Activated CD4-positive, alpha-beta T cell treated with anti-CD3 and anti-CD28 coated beads, Interleukin-2, amount 50 U/mL, for 24 hours (primary cell): ENCODE measurements around the gene SQSTM1.
"Not testable (repeated sequence)": the region's sequence is repeated elsewhere in the genome, so short reads cannot be mapped to it uniquely, and the experiment has no call there.

Experiments used
- DNase-seq, 2 donors: peaks; one replicate each; pipeline ENCODE4 v3.0.0-alpha.2; 2020; ENCODE audit warnings: low read depth in 1 of 2, low spot score in 1 of 2

The SQSTM1 gene

DNA sequence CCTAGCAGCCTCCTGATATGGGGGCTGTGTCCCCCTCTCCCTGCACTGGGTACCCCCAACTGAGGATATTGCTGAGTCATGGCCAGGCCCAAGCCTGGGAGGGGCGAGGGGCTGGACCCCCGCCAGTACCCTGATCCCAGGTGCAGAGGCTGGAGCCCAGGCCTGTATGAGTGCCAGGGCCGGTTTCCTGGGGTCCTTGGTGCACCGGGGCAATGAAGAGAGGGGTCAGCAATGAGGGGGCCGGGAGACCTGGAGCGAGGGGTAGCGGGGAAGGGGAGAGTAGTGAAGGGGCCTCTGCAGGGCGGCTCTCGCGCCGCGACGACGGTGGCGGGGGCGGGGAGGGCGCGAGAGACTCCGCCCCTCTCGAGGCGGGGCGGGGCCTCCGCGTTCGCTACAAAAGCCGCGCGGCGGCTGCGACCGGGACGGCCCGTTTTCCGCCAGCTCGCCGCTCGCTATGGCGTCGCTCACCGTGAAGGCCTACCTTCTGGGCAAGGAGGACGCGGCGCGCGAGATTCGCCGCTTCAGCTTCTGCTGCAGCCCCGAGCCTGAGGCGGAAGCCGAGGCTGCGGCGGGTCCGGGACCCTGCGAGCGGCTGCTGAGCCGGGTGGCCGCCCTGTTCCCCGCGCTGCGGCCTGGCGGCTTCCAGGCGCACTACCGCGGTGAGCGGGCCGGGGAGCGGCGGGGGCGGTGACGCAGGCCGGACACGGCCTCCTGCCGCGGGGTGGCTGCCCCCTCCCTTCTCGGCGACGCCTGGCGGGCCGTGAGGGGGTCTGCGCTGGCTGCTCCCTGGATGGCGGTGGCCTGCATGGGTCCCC lies at the start of gene SQSTM1:
SQSTM1 (plus strand) TSS at position 423 of the 815 bp plus-strand sequence; CDS start at position 455, 32 bp downstream.
- peak; percentile 64 to 66 for DNase-seq

DNA sequence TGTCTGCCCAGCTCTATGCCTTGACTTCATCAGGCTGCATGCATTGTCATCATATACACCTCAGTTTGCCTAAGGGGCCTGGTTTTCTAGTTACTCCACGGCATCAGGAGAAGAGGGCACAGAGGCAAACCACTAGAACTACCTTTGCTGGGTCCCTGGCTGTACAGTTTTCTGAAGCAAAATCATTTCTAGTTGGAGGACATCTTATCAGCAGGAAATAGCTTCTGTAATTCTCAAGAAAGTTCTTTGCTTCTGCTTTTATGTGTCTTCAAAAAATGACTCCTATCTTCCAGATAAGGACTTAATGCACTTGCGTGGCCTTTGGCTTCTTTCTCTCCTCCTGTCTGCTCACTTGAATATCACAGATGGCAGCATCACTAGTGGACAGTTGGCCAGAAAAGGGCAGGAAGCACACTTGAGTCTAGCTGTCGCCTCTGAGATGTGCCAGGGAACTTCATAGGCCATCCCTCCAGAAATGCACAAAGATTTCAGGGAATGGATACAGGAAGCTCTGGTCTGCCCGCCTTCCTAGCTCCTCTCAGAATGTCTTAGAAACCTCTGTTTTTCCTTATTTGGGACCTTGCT lies 49.3 kb upstream of the SQSTM1 start:
- DNase-seq, result no peak

DNA sequence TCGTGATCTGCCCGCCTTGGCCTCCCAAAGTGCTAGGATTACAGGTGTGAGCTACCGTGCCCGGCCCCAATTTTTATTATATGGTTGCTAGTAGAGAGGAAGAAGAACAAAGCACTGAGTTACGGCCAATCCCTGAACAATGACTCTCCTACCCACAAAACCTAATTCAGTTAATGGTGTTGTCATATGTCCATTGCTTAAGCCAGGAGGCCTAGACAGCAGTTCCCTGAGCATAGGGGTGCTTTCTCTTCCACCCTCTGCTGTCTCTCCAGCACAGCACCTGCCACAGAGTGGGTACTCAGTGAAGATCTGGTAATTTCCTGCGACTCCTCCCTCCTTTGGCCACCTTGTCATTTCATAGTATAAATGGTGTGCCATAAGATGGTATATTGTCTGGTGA lies 48.4 kb upstream of the SQSTM1 start:
- DNase-seq, result no peak

DNA sequence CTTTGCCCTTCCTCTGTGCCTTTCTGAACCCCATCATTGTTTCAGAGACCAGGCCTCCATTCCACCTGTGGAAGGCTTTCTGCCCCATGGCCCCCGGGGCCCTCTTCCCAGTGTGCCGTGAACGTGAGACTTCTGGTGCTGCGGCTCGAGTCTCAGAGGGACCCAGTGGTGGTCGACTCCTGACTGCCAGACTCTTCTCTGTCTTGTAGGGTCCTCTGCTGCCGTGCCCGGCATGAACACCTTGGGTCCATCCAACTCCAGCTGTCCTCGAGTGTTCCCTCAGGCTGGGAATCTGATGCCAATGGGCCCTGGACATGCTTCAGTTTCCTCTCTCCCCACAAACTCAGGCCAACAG lies 47.0 kb upstream of the SQSTM1 start:
- no peak for DNase-seq

DNA sequence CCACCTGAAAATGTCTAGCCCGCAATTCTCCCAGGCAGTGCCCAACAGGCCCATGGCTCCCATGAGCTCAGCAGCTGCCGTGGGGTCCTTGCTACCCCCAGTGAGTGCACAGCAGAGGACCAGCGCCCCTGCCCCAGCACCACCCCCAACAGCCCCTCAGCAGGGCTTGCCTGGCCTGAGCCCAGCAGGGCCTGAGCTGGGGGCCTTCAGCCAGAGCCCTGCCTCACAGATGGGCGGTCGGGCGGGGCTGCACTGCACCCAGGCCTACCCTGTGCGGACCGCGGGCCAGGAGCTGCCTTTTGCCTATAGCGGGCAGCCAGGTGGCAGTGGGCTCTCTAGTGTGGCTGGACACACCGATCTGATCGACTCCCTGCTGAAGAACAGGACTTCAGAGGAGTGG lies 46.3 kb upstream of the SQSTM1 start:
- DNase-seq, result no peak

DNA sequence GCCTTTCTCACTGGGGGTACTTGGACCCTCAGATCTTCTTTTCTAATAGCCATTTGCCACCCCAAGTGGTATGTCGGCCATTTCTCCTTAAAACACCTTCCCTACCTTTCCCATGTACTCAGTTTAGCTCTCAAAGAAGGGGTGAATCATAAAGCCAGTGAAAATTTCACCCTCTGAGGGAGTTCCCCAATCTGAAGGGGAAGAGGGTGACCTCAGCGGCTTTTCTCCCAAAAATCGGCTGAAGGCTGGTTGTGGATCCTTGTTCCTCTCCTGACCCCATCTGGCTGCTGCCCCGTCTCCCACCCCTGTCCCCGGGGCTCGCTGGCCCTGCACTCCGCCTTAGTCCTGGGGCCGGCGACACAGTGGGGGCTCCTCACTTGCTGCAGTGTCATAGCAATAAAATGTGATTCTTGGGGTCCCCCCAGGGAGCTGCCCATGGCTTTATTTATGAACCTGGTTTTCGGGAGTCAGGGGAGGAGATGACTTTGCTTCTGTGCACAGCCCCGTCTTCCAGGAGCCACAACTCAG lies 44.2 kb upstream of the SQSTM1 start:
- DNase-seq, result no peak

DNA sequence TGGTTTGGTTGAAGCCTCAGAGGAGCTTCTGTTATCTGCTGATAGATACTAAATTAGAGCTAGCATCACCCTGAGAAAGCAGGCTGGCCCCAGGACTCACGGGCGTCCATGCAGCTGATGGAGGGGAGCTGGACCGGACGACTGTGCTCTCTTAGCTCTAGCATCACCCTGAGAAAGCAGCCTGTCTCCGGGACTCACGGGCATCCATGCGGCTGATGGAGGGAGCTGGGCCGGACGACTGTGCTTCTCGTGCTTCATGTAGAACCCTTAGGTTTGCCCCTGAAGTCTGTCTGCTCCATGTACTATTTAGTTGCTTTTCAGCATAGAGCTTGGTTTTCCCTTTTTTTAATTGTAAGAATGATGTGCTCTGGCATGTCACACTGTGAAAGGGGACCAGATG lies 43.2 kb upstream of the SQSTM1 start:
- no peak for DNase-seq

DNA sequence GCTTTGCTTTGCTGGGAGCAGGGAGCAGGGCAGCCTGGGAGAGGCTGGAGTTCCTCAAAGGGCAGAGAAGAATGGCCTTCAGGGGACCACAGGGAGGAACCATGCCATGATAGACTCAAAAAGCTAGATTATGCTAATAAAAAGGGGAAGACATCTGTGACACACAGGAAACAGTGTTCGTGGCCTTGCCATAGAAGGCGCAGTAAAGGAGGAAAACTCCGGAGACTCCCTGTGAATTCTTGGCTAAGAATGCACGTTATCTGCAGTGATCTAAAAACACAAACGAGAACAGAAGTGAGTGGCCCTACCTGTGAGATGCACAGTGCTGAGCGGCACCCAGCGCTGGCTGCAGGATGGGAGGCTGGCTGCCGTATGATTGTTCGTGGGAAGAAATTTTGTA lies 42.8 kb upstream of the SQSTM1 start:
- DNase-seq, result no peak

DNA sequence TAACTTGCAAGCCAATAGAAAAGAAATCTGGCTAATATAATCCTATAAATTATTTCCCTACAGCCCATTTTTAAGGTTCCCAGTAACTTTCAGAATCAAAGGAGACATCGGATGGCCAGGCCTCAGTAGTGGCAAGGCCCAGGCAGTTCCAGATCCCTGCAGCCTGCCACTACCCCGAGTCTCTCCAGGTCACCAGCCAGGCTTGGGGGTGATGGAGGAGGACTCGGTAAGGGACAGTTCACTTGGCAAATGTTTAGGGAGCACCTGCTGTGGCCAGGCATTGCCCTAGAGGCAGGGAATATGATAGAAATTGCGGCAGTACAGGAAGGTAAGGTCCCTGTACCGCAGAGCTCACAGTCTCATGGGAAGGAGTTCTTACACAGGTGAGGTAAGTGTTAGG lies 42.1 kb upstream of the SQSTM1 start:
- no peak for DNase-seq

DNA sequence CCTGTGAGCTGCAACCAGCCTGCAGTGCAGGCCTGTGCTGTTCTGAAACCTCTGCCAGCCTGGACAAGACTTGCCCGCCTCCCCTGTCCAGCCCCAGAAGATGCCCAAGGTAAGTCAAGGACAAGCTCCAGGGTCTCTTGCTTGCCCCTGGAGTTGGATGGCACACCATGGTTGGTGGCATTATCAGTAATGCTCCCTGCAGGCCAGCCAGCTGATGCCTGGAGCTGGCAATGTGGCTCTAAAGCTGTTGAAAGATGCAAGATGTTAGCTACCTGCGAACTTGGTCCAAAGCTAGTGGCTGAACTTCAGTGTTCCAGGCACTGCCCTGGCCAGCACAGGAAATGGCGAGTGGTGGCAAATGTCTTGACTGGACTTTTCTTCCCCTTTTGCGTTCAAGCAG lies 40.9 kb upstream of the SQSTM1 start:
- no peak for DNase-seq

DNA sequence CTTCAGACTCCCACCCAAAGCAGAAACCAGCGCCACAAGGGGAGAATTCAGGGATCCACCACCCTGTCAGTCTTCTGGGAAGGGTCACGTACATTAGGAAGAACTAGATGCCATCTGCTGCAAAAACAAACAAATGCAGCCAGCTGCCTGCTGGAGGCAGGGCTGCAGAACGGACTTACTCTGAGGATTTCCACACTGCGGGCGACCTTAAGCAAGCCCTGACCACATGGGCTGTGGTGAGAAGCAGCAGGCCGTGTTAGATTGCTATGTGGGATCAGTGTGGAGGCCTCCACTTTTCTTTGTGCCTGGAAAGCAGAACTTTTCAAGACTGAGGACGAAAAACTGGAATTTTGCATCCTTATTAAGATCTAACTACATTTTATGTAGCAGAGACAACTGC lies 40.3 kb upstream of the SQSTM1 start:
- DNase-seq, result no peak

DNA sequence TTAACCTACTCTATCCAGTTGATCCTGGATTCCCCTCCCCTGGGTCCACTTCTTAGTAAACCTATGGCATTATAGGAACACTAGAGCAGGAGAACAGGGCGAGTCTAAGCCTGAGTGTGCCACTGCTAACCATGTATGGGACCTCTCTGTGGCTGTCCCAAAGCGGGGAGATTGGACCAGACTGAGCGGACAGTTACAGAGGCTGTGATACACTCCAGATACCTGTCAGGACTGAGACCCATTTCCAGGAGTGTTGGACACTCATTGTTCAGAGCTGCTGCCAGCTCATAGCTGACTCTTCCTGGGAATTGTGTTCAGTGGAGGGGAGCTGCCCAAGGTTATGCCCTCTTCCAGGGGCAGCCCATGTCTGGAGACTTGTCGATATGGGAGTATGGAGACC lies 38.9 kb upstream of the SQSTM1 start:
- DNase-seq, result no peak

DNA sequence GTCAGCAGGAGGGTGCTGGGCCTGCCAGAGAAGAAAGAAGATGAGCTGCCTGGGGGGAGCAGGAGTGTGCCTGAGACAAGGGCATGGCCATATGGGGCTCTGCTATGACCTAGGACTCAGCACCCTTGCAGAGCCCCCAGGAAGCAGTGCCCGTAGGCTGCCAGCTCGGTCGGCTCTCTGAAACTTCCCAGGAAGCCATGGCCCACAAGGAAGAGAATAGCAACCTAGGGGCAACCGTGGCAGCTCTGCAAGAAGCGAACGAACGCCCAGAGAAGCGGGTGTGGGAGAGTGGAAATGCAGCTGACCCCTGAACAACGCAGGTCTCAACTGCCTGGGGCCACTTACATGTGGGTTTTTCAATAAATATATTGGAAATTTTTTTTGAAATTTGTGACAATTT lies 37.6 kb upstream of the SQSTM1 start:
- DNase-seq, result no peak

DNA sequence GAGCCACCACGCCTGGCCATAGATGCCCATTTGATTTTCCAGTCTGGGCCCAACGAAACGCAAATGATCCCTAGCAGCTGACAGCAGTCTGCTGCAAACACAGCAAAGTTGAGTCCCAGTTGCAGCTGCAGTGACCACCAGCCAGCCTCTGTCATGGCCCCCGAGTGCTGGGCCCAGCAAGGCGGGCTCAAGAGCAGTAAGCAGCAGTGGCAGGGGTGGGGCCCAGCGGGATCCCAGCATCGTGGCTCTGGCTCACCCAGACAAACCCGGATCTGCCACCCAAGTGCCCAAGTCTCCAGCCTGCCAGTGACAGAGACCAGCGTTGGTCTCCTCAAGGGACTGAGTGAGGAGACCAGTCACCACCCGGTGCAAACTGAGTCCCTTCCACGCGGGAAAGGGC lies 33.8 kb upstream of the SQSTM1 start:
- DNase-seq, result no peak

DNA sequence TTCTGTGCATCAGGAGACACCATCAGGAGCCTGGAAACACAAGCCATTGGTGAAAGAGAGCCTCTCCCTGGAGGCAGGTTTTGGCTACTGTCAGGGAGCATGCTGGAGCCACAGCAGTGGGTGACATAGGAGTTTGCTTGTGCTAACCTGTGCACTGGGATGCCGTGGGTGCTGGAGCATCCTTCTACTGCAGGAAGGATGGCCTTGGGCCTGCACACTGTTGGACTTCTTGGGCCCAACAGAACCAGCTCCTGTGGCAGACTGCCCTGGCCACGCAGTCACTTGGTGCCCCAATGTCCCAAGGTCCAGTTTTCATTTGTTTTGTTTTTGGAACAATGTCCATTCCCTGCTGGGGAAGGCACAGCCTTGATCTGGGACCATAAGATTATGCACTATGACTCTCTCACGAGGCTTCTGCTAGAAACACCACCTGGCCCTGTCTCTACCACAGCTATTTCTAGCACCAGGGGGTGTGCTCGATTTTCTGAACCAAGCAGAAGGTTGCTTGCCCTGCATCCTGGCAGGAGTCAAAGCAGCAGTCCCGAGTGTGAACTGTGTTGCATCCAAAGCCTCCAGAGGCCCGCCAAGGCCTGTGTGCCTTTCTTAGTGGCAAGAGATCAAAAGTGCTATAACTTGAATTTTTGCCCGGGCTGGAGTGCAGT lies 32.4 kb upstream of the SQSTM1 start:
- DNase-seq, result no peak

DNA sequence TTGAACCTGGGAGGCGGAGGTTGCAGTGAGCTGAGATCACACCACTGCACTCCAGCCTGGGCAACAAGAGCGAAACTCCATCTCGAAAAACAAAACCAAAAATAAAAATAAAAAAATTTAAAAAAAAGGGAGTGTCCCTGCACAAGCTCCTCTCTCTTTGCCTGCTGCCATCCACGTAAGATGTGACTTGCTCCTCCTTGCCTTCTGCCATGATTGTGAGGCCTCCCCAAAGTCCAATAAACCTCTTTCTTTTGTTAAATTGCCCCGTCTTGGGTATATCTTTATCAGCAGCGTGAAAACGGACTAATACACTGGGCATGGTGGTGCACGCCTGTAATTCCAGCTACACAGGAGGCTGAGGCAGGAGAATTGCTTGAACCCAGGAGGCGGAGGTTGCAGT lies 31.4 kb upstream of the SQSTM1 start:
- not testable (repeated sequence) for DNase-seq

DNA sequence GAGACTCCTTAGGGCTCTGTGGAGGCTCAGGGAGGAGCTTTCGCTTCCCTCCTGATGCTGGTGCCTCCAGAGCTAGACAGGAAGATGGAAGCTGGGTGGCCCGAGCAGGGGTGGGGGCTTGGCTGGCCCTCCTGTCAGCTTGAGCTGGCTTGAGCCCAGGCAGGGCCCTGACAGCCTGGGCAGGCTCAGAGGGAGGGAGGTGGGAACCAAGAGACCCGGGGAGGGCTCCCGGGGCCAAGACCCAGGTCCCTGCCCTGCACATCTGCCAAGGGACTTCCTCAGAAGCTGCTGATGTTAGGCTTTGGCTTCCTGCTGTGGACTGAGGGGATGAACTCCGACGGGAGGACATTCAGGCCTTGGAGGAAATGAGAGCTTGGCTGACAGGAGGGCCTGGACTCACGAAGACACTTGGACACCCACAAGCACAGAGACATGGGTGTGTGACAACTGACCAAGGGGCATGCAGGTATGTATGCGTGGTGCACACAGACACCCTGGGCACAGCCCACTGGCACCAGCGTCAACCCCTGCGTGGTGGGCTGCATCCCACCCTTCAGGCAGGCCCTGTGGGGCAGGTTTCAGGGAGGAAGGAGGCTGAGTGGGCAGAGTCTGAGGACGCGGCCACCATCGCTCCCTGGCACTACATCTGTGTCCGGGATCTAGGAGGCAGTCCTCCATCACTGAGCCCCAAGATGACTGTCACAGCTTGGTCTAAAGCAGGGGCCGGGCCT lies 28.7 kb upstream of the SQSTM1 start:
- DNase-seq, result no peak

DNA sequence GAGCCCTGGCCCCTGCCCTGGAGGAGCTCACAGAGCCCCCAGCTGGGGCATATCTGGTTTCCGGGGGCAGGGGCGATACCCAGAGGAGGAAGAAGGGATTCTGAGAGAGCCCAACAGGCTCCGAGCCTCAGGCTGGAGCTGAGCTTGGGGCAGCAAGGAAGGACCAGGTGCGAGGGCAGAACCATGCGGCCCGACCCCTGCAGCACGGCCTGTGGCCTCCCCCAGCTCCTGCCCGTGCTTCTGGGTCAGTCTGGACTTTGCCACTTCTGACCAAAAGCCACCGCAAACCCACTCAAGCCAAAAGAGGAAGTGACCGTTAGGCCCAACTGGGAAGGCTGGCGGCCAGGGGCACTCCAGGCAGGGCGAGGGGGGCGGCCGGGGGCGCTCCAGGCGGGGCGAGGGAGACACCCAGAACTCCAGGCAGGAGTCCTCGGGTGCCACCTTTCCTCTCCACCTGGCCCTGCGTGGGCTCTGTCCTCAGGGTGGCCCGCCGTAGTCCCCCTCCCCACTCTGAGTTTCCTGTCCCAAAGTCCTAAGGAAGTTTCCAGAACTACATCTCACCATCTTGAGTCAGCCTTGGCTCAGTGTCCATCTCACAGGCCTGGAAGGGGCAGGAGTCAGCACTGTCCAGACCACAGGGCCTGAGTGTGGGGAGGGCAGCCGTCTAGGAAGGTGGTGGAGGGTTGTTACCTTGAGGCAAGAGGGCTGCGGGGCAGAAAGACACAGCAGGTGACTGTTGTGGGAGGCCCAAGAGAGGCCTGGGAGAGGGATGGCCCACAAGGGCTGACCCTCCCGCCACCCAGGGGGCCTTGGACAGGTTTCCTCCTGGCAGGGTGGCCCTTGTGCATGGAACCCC lies 27.9 kb upstream of the SQSTM1 start:
- DNase-seq, result no peak

DNA sequence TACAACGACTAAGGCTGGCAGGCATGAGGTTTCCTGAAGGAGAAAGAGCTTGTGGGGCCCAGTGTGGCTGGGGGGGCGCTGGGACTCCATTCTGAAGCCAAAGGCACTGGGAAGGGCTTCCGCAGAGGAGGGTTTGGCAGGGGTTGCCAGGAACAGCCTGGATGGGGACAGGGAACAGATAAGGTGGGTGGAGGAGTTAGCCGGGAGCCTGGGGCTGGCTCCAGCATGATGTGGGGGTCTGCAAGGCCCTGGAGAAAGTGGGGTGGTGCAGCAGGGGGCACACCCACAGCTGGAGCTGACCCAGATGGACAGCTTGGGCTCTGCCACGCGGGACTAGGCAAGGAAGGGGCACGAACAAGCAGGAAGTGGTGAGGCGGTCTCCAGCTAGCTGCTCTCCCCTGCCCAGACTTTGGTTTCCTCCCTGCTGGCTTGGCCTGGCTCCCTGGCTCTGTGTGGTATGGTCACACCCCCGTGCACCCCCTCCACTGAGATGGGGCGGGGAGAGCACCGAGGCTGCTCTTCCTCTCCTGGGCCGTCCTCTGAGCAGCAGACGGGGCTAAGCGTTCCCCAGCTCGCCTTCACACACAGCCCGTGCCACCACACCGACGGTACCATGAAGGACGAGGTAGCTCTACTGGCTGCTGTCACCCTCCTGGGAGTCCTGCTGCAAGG lies 27.1 kb upstream of the SQSTM1 start, which contains the start of gene LTC4S:
LTC4S (plus strand) TSS at position 519 of the 672 bp plus-strand sequence; CDS start at position 614, 95 bp downstream.
- no peak for DNase-seq

DNA sequence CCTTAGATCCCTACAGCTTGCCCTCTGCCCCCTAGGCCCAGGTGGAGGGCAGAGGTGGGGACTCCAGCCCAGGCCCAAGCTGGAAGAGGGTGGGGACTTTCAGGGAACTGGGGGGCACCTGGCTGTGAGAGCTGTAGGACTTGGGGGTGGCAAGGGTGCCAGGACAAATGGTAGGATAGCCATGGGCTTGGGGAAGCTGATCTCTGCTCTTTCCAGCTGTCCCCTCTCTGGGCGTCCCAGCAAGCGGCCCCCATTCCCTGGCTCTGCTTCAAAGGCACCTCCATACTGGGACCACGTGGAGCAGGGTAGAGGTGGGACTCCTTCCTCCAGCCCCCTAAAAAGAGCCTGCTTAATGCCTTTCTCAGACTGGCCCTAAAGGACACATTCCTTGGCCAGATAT lies 26.5 kb upstream of the SQSTM1 start:
- no peak for DNase-seq
